Activated effector memory CD4-positive, alpha-beta T cell treated with anti-CD3 and anti-CD28 coated beads, Interleukin-2, amount 50 U/mL, for 16 hours (primary cell): Measurements from ENCODE around the gene CD8B2.
"Not testable (repeated sequence)": the region's sequence is repeated elsewhere in the genome, so short reads cannot be mapped to it uniquely, and the experiment has no call there.

Experiments
- DNase-seq: peaks from one replicate; pipeline ENCODE4 v3.0.0-alpha.2; 2020

CD8B2 gene

GRCh38 chr2:106553321-106553720 lies 66.2 kb downstream of the CD8B2 start:
- DNase-seq: no peak

- DNase-seq: no peak
These were observed 67.2 kb downstream of the CD8B2 start for GRCh38 chr2:106554411-106554810.

- no peak for DNase-seq
These were observed 67.9 kb downstream of the CD8B2 start for GRCh38 chr2:106555053-106555452.

GRCh38 chr2:106559786-106560185 lies 72.6 kb downstream of the CD8B2 start:
- DNase-seq: not testable (repeated sequence)

GRCh38 chr2:106560773-106561172 lies 73.6 kb downstream of the CD8B2 start:
- no peak for DNase-seq

- no peak for DNase-seq
These were observed 74.2 kb downstream of the CD8B2 start for GRCh38 chr2:106561356-106561755.

- DNase-seq: no peak
These were observed 74.6 kb downstream of the CD8B2 start for GRCh38 chr2:106561803-106562202.

GRCh38 chr2:106562268-106563186 lies 75.4 kb downstream of the CD8B2 start:
- DNase-seq: no peak

GRCh38 chr2:106563195-106563594 lies 76.0 kb downstream of the CD8B2 start:
- DNase-seq: no peak

GRCh38 chr2:106565599-106565998 lies 78.4 kb downstream of the CD8B2 start:
- DNase-seq: no peak

- DNase-seq: no peak
These were observed 78.9 kb downstream of the CD8B2 start for GRCh38 chr2:106566050-106566449.

- DNase-seq: not testable (repeated sequence)
These were observed 79.3 kb downstream of the CD8B2 start for GRCh38 chr2:106566484-106566883.

GRCh38 chr2:106570316-106570715 lies 83.2 kb downstream of the CD8B2 start:
- no peak for DNase-seq
